HG03354 (cell line): ENCODE measurements around the gene CKMT2.

Source experiments
- ATAC-seq: cut with Tn5 transposase; IDR thresholded peaks from one replicate; pipeline ENCODE4 v1.9.1; 2021; ENCODE audit warnings: mild to moderate bottlenecking; ENCODE audit not compliant: unreplicated experiment, poor library complexity, severe bottlenecking

Gene CKMT2

DNA sequence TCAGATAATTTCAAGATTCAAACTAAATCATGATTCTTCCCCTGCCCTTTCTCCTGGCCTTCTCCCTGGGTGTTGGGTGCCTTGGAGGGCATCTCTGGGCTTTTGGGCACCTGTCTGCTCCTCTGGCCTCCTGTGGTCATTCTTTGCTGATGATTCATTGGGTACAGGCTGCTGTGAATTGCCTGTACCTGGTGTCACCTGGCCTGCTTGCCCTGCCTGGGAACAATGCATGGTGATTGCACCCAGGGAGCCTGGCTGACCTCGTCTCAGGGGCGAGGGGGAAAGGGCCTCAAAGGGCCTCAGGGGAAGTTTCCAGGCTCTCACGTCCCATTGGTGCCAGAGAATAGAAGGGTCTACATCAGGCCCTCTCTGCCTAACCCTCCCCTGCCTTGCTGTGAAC, 20.1 kb upstream of the CKMT2 start:
- no peak for ATAC-seq

GRCh38 chr5:81214848-81215247, 18.3 kb upstream of the CKMT2 start:
- ATAC-seq, result no peak

GRCh38 chr5:81216152-81216551, 17.0 kb upstream of the CKMT2 start:
- ATAC-seq, result no peak

GRCh38 chr5:81219389-81219788, 13.7 kb upstream of the CKMT2 start:
- ATAC-seq, result no peak

- no peak for ATAC-seq
Observed at GRCh38 chr5:81222285-81222684, 10.8 kb upstream of the CKMT2 start.

GRCh38 chr5:81225463-81225862, 7.7 kb upstream of the CKMT2 start:
- no peak for ATAC-seq

GRCh38 chr5:81226286-81226685, 6.8 kb upstream of the CKMT2 start:
- ATAC-seq, result no peak

GRCh38 chr5:81226949-81227348, 6.2 kb upstream of the CKMT2 start:
- no peak for ATAC-seq

GRCh38 chr5:81228084-81228483, 5.0 kb upstream of the CKMT2 start:
- ATAC-seq, result no peak

- no peak for ATAC-seq
Observed at GRCh38 chr5:81230416-81230815, 2.7 kb upstream of the CKMT2 start.

DNA sequence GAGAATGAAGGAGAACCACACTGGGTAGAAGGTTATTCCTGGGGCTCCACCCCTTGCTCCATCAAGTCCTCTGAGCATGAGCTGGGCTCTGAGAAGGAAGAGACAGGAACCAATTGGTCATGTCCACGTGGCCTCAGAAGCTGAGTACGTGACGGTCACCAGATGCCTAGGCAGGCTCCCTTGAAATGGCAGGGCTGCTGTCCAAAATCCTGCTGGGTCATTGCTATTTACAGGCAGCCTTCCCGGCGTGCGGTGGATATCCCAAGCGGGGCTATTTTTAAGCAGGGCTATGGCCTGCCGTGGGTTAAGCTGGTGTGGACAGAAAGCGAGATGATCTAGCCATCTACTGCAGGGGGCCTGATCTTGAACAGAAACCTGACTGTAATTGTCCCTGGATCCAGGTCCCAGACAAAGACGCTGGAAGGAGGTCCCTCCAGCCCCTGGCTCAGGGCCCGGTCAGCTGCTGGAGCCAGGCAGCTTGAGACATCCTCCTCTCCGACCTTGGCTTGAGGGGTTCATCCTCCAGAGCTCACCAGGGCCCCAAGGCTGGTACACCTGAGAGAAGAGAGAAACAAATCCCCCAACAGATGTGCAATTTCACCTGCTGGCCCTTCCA, 550 bp upstream of the CKMT2 start:
- no peak for ATAC-seq

DNA sequence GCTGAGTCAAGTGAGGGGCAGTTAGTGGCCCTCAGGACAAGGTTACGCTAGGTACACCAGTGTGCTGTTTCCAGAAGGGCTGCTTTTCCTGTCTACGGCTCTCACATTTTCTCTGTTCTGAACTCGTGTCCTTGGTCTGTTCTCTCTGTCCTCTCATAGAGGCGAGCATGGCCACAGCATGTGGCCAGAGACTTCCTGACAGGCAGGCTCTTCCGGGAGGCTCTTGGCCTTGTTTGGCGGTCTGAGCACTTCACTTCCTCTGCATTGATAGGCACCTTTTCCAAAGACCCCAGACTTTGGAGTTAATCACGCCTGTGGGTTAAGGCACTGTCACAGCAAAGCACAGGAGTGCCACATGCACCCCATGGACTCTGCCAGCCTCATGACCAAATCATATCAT, 1.2 kb downstream of the CKMT2 start:
- no peak for ATAC-seq

DNA sequence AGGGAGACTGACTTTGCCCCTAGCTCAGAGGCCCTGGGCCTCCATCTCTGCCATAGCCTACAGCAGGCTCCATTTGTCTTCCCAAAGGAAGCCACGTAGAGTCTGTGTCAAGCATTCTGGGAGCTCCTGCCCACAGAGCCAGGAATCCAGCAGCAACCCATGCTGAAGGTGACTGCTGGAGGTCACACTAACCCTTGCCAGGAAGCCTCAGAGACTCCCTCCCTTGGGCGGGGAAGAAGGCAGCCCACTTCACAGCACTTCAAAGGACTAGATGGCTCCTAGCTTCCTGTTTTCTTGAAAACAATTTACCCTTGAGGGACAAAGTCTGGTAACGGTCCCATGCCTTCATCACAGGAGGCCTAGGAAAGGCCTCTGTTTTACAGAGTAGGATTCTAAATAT, 1.7 kb downstream of the CKMT2 start:
- no peak for ATAC-seq

DNA sequence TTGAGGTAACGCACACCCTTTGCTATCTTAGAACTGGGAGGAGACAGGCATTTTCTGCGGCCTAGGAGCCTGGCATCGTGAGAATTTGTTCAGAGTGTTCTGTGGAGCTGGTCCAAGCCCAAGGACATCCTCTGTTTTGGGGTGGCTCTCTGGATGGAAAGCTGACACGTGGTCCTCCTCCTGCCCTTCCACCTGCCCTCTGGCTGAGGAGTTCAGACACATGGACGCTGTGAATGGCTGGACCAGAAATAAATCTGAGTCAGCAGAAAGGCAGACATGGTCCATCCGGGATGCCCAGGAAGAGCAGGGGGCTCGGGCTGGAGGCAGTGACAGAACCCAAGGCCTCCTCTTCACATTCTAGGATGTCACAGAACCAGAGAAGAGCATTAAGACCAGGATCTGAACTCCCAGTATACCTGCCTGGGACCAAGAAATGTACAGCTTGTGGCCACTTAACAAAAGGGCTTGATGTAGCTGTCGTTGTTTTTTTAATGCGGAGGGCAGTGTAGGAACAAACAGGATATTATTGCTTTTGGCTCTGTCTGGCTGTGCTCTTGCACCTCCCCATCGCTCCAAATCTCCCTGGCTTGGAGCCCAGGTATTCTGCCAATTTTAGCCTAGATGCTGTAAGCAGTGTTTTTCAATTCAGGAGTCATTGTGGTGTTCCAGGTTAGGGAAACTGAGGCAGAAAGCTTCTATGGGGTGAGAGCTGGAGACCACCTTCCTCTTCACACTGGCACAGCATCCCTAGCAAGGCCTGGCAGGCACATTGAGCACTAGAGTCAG, 2.4 kb downstream of the CKMT2 start:
- no peak for ATAC-seq

DNA sequence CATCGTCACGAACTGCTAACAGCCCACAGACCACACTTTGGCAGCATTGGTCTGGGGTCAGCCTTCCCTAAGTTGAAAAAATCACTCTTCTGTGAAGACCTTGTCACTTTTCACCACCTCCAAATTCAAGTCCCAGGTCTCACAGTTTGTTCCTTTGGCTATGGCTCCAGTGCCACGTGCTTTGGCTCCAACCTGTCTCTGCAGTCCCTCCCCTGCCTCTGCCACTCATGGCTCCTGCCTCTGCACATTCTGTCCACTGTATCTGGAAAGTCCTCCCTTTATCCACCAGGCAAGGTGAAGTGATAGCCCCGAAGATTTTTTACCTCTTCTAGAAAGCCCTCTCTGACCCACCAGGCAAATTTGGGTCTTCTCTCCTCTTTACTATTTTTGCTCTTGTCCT, 5.3 kb downstream of the CKMT2 start:
- ATAC-seq, result no peak

DNA sequence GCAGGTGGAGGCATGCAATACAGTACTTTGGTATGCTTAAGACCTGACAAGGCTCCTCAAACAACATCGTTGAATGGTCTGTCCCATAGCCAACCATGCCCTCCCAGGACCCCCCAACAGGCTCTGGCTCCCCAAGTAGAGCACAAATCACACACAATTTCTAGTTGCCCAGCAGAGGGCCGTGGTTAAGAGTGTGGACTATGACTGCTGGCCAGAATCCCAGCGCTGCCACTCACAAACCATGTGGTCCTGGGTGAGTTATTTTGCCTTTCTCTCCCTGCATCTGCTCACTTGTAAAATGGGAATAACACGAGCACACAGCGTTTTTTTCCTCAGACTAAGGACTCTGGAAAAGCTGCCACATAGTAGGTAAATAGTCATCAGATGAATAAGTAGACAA, 6.5 kb downstream of the CKMT2 start:
- no peak for ATAC-seq

DNA sequence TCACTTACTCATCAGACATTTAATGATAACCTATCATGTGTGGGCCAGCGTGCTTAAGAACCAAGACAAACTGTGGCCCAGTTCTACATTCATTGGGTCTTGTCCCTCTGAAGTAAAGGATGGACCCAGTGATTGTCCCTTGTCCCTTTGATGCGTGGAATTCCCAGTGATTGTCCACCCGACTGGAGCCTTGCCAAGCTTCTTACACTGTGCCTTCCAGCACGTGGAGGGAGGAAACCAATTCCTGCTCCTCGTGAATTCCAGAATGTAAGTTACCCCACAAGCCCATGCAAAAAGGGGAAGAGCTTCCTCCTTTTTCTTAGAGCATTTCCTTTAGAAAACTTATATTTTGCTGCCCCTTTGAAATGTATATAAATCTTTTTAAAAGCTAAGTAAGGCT, 7.9 kb downstream of the CKMT2 start:
- no peak for ATAC-seq

DNA sequence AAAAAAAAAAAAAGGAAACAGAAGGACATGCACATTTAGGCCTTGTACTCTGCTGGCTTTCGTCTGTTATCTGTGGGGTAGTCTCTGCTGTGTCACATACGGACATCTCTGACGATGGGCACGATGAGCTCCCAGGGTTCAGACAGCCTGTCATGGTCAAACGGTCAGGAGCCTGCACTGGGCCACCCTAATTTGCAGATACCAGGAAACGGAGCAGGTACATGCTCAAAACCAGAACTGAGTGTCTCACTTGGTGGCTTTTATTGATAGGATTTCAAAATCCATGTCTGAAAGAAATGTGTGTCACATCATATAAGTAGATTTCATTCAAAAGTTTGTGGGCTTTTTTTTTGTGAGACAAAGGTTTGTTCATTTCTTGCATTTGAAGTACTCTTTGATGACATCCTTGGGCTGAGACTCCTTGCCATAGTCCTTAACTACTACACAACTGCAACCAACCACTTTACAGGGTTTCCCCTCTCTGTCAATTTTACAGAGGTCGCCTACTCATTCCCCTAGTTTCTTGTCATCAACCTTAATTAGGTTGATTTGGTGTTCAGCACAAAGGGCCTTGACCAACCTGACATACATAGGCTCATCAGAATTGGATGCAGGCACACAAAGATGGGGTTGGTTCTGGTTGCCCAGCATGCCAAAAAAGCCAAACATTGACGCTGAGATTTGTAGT, 9.0 kb downstream of the CKMT2 start:
- ATAC-seq, result no peak

DNA sequence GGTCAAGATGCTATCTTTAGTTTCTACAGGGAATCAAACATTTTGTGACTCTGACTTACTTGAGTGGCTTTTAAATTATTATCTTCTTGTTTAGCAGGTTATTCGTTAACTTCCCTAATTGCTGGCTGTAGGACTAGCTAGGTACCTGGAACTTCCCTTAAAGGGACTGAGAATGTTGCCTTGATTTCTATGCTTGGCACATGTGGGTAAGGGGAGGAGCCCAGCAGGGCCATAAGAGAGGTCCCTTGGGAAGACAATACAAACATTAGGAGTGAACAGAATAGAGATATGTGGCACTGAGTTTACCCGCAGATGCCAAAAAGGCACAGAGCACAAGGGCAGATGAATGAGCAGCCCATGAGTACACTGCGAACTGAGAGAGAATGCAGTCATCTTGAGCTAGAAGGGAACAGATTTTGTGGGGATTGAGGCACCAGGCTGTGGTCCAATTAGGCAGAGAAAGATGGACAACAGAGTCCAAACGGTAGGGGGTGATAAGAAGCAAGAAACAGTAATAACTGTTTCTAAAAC, 9.8 kb downstream of the CKMT2 start:
- no peak for ATAC-seq

DNA sequence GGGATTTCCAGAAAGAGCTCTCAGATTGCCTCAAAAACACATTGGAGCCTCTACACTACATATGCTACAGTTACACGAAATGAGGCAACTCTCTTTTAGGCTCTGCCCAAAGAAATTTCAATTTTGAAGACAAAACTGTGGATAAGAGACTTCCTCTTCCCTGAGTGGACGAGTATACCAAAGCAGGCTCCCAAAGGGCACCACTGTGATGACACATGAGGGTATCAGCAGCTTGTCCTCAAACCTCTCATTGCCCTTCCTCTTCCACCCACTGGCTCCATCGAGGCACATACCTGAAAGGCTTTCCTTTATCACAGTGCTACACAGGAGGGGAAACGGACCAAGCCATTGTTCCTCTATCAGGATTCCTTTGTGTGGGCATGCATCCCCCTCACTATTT, 11.3 kb downstream of the CKMT2 start:
- no peak for ATAC-seq

GRCh38 chr5:81245871-81246235, 12.7 kb downstream of the CKMT2 start:
- no peak for ATAC-seq
